ENCODE results near the gene ADK. TPM values are rescaled to one million over a fixed set of nuclear protein-coding genes. Genes with fewer than 3 reads are reported as not detected.
"Not testable (repeated sequence)": the region's sequence is repeated elsewhere in the genome, so short reads cannot be mapped to it uniquely, and the experiment has no call there.

Gene ADK
- total RNA-seq, 2 experiments from 2014 or later, result 56.9 to 57.5 TPM

DNA sequence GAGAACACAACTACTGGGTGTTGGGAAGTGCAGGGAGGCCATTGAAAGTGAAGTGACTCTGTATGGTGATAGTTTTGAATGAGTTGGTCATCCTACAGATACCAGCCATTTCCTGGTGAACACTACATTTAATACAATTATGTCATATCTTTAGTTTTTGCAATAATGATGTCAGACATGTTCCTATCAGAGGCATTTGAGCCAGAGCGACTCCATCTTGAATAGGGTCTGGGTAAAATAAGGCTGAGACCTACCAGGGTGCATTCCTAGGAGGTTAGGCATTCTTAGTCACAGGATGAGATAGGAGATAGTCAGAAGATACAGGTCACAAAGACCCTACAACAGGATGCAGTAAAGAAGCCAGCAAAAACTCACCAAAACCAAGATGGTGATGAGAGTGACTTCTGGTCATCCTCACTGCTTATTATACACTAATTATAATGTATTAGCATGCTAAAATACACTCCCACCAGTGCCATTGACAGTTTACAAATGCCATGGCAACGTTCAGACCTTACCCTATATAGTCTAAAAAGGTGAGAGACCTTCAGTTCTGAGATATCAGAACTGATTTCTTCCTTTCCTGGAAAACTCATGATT lies 28.2 kb downstream of the ADK start:
- Mint-ChIP-seq H3K27me3 (no peaks in the 10 kb centered on the region), H3K36me3 (ENCODE audit: low read depth) (peaks cover 9% of the 10 kb centered on the region), H3K4me3 (peak overlapping the region; percentile 27), H3K4me1 (ENCODE audit: low read depth) (peaks cover 44% of the 10 kb centered on the region), H3K27ac (peak overlapping the region; percentile 59), H3K9me3 (no peaks in the 10 kb centered on the region)
- no peak for ATAC-seq
- no peak for DNase-seq
- ChIA-PET CTCF (interaction anchor here (0.8 kb wide), 1 partner anchor 23 kb away, joined by 3 read pairs; no protein-coding TSS in a partner anchor), POLR2A (interaction anchor here (0.6 to 2.1 kb wide), 5 partner anchors 9 to 56 kb away, joined by 3 to 9 read pairs (median 3); partner anchors contain the start of genes ADK and AP3M1)
- TF ChIP-seq, protein P1, sequence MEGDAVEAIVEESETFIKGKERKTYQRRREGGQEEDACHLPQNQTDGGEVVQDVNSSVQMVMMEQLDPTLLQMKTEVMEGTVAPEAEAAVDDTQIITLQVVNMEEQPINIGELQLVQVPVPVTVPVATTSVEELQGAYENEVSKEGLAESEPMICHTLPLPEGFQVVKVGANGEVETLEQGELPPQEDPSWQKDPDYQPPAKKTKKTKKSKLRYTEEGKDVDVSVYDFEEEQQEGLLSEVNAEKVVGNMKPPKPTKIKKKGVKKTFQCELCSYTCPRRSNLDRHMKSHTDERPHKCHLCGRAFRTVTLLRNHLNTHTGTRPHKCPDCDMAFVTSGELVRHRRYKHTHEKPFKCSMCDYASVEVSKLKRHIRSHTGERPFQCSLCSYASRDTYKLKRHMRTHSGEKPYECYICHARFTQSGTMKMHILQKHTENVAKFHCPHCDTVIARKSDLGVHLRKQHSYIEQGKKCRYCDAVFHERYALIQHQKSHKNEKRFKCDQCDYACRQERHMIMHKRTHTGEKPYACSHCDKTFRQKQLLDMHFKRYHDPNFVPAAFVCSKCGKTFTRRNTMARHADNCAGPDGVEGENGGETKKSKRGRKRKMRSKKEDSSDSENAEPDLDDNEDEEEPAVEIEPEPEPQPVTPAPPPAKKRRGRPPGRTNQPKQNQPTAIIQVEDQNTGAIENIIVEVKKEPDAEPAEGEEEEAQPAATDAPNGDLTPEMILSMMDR (IDR thresholded peaks at IDR 0.05), result no peak
- intact Hi-C loops (cut with micrococcal nuclease), result loop anchor here (10.0 kb wide), 1 partner anchor 56 kb away; no protein-coding TSS in a partner anchor

DNA sequence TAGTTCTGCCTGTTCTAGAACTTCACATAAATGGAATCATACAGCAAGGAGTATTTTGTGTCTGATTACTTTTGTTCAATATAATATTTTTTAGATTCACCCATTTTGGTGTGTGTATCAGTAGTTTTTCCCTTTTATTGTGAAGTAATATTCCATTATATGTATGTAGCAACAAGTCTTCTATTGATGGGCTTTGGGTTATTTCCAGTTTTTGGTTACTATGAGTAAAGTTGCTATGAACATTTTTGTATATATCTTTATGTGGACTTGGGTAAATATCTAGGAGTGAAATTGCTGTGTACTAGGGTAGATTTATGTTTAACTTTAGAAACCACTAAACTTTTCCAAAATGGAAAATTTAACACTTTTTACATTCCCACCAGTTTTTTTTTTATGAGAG lies 35.7 kb downstream of the ADK start:
- H3K27ac Mint-ChIP-seq, result no peak overlapping the region
- H3K4me1 Mint-ChIP-seq (ENCODE audit: low read depth), result peaks cover 60% of the 10 kb centered on the region
- DNase-seq, result no peak
- peaks cover 11% of the 10 kb centered on the region for H3K36me3 Mint-ChIP-seq (ENCODE audit: low read depth)
- no peak overlapping the region for H3K4me3 Mint-ChIP-seq
- TF ChIP-seq, protein P1 (IDR thresholded peaks at IDR 0.05), result no peak
- H3K9me3 Mint-ChIP-seq, result no peaks in the 10 kb centered on the region
- no peaks in the 10 kb centered on the region for H3K27me3 Mint-ChIP-seq
- intact Hi-C loops (cut with micrococcal nuclease), result no loop called here
- ChIA-PET CTCF (interaction anchor here (0.8 kb wide), 1 partner anchor 58 kb away, joined by 3 read pairs; no protein-coding TSS in a partner anchor), POLR2A (interaction anchor here (1.0 kb wide), 1 partner anchor 24 kb away, joined by 5 read pairs; no protein-coding TSS in a partner anchor)
- no peak for ATAC-seq

DNA sequence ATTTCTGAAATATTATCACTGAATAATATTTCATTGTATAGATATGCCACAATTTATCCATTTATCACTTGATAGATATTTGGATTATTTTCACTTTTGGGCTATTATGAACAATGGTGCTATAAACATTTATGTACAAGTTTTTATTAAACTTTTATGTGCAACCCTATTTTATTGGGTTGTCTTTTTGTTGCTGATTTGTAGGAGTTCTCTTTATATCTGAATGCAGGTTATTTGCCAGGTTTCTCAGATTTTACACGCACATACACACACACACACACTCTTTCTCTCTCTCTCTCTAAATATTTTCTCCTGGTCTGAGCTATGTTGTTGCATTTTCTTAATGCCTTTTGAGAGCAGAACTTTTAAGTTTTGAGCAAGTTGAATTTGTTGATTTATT lies 36.2 kb downstream of the ADK start:
- no peaks in the 10 kb centered on the region for H3K27me3 Mint-ChIP-seq
- no peak for DNase-seq
- ChIA-PET POLR2A (interaction anchor here (1.0 to 1.2 kb wide), 3 partner anchors 9 to 25 kb away, joined by 3 to 5 read pairs (median 4); no protein-coding TSS in a partner anchor), CTCF (interaction anchor here (0.8 kb wide), 1 partner anchor 57 kb away, joined by 3 read pairs; no protein-coding TSS in a partner anchor)
- TF ChIP-seq, protein P1 (IDR thresholded peaks at IDR 0.05), result no peak
- H3K4me1 Mint-ChIP-seq (ENCODE audit: low read depth), result peaks cover 57% of the 10 kb centered on the region
- H3K4me3 Mint-ChIP-seq, result no peak overlapping the region
- peak overlapping the region; percentile 9 for H3K27ac Mint-ChIP-seq
- no peak for ATAC-seq
- no peaks in the 10 kb centered on the region for H3K9me3 Mint-ChIP-seq
- peaks cover 10% of the 10 kb centered on the region for H3K36me3 Mint-ChIP-seq (ENCODE audit: low read depth)
- intact Hi-C loops (cut with micrococcal nuclease), result no loop called here

DNA sequence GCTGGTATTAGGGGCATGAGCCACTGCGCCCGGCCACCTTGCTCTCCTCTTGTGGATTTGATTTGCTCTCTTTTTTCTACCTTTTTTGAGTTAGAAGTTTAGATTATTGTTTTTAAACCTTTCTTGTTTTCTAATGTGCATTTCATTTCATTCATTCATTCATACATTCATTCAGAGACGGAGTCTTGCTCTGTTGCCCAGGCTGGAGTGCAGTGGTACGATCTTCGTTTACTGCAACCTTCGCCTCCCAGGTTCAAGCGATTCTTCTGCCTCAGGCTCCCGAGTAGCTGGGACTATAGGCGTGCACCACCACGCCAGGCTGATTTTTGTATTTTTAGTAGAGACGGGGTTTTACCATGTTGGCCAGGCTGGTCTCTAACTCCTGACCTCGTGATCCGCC lies 37.6 kb downstream of the ADK start:
- H3K27me3 Mint-ChIP-seq; DNase-seq; ATAC-seq; H3K9me3 Mint-ChIP-seq; H3K27ac Mint-ChIP-seq; H3K36me3 Mint-ChIP-seq (ENCODE audit: low read depth); H3K4me3 Mint-ChIP-seq; intact Hi-C loops (cut with micrococcal nuclease): not testable (repeated sequence)
- H3K4me1 Mint-ChIP-seq (ENCODE audit: low read depth), result peaks cover 59% of the 10 kb centered on the region
- ChIA-PET CTCF (interaction anchor here (0.9 to 1.1 kb wide), 3 partner anchors 14 to 25 kb away, joined by 3 to 4 read pairs (median 3); no protein-coding TSS in a partner anchor), POLR2A (interaction anchor here (0.9 to 1.5 kb wide), 4 partner anchors 9 to 38 kb away, joined by 3 to 4 read pairs (median 3); partner anchors contain the start of genes ADK and AP3M1)

DNA sequence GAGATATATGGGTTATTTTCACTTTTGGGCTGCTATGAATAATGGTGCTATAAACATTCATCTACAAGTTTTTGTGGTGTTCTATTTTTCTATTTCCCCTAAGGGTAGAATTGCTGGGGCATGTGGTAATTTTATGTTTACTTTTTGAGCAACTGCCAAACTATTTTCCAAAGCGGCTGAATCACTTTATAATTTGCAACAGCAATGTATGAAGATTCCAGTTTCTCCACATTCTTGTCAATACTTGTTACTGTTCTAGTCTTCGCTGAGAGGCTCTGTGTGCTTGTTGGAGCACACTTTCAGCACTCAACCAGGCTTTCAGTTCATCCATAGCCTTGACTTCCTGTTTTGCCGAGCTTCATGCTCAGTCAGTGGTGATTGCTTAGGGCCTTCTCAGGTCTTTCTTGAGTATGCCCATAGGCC lies 39.0 kb downstream of the ADK start:
- ATAC-seq (peak; percentile 82), DNase-seq (peak; percentile 35)
- intact Hi-C loops (cut with micrococcal nuclease), result no loop called here
- TF ChIP-seq, protein P1 (IDR thresholded peaks at IDR 0.05), result no peak
- ChIA-PET POLR2A (interaction anchor here (0.6 to 1.7 kb wide), 8 partner anchors 9 to 40 kb away, joined by 3 to 5 read pairs (median 3); partner anchors contain the start of genes ADK and AP3M1), CTCF (interaction anchor here (0.8 to 1.2 kb wide), 4 partner anchors 12 to 27 kb away, joined by 3 to 6 read pairs (median 3); no protein-coding TSS in a partner anchor)
- Mint-ChIP-seq H3K4me3 (peak overlapping the region; percentile 69), H3K4me1 (ENCODE audit: low read depth) (peaks cover 70% of the 10 kb centered on the region), H3K9me3 (no peaks in the 10 kb centered on the region), H3K27ac (peak overlapping the region; percentile 98), H3K27me3 (no peaks in the 10 kb centered on the region), H3K36me3 (ENCODE audit: low read depth) (peaks cover 4% of the 10 kb centered on the region)

All from activated CD8-positive, alpha-beta T cell treated with anti-CD3 and anti-CD28 coated beads for 36 hours (primary cell).